Measurements from ENCODE around the gene AP5Z1. TPM values are rescaled to one million over a fixed set of nuclear protein-coding genes. Genes with fewer than 3 reads are reported as not detected.

Gene AP5Z1
- total RNA-seq, 1 experiment from 2014 or later: 38.3 TPM

- no CpG with 5 or more reads among the region's 5 CpGs for WGBS (ENCODE audit: extremely low coverage, insufficient read length, low lambda C conversion rate)
- H3K4ac ChIP-seq (ENCODE audit: low read depth, low read length): no peak overlapping the region
Observed at GRCh38 chr7:4779118-4779517, 3.7 kb downstream of the AP5Z1 start.

More at GRCh38 chr7:4779118-4779517, 3.7 kb downstream of the AP5Z1 start:
- Histone ChIP-seq H3K14ac (ENCODE audit: insufficient read depth, low read length) (no peak overlapping the region), H3K79me1 (ENCODE audit: insufficient read depth, low read depth, low read length, poor library complexity, severe bottlenecking) (peaks cover 3% of the 10 kb centered on the region), H3K9me3 (ENCODE audit: control insufficient read depth, low read depth, low read length) (no peaks in the 10 kb centered on the region), H3K9ac (ENCODE audit: extremely low read depth, insufficient read length, low read length) (no peak overlapping the region), H3T11ph (ENCODE audit: low read length) (no peak overlapping the region), H3K56ac (ENCODE audit: insufficient read length, low read depth, low read length) (no peak overlapping the region), H3K23me2 (ENCODE audit: insufficient read length, low read depth, low read length, poor library complexity, severe bottlenecking) (peaks cover 13% of the 10 kb centered on the region), H3K23ac (ENCODE audit: insufficient read length, low read depth, low read length) (no peak overlapping the region), H4K5ac (ENCODE audit: insufficient read length, low read depth, low read length) (no peak overlapping the region), H4K8ac (replicated peaks; ENCODE audit: insufficient read length, low read depth, low read length) (no peak overlapping the region), H3K4me2 (ENCODE audit: insufficient read depth, insufficient read length, low read length) (no peak overlapping the region), H3K4me1 (ENCODE audit: insufficient read depth, low read length) (no peaks in the 10 kb centered on the region), H3K27ac (ENCODE audit: insufficient read length, low read depth, low read length) (no peak overlapping the region), H2BK15ac (ENCODE audit: low read depth, low read length) (no peak overlapping the region), H2BK12ac (ENCODE audit: insufficient read length, low read depth, low read length) (no peak overlapping the region), H3K18ac (ENCODE audit: insufficient read length, low read depth, low read length) (no peak overlapping the region), H4K91ac (ENCODE audit: insufficient read length, low read depth, low read length) (no peak overlapping the region), H2BK5ac (ENCODE audit: insufficient read length, low read length) (no peak overlapping the region), H2BK120ac (ENCODE audit: low read depth, low read length, poor library complexity, severe bottlenecking) (no peak overlapping the region), H2AFZ (ENCODE audit: low read length) (no peak overlapping the region), H3K27me3 (ENCODE audit: insufficient read depth, low read length) (no peaks in the 10 kb centered on the region), H3K79me2 (ENCODE audit: insufficient read depth, low read length) (no peaks in the 10 kb centered on the region; the same call in 1 of the 2 replicates), H2AK5ac (ENCODE audit: insufficient read length, low read length) (no peak overlapping the region), H4K20me1 (ENCODE audit: control insufficient read depth, insufficient read depth, insufficient read length) (no peaks in the 10 kb centered on the region), H2BK20ac (ENCODE audit: low read depth, low read length, poor library complexity, severe bottlenecking) (no peak overlapping the region)
- Mint-ChIP-seq H3K27ac (no peak overlapping the region), H3K4me3 (no peak overlapping the region), H3K27me3 (ENCODE audit: low read depth) (no peaks in the 10 kb centered on the region), H3K36me3 (ENCODE audit: insufficient read depth in 1 of 3, low read depth in 3 of 3) (peaks cover 7 to 34% (median 9%) of the 10 kb centered on the region in 3 experiments; a peak in 6 of 7 replicates), H3K4me1 (peaks cover 10 to 14% of the 10 kb centered on the region in 2 experiments), H3K9me3 (no peaks in the 10 kb centered on the region)
- TF ChIP-seq, protein P1, sequence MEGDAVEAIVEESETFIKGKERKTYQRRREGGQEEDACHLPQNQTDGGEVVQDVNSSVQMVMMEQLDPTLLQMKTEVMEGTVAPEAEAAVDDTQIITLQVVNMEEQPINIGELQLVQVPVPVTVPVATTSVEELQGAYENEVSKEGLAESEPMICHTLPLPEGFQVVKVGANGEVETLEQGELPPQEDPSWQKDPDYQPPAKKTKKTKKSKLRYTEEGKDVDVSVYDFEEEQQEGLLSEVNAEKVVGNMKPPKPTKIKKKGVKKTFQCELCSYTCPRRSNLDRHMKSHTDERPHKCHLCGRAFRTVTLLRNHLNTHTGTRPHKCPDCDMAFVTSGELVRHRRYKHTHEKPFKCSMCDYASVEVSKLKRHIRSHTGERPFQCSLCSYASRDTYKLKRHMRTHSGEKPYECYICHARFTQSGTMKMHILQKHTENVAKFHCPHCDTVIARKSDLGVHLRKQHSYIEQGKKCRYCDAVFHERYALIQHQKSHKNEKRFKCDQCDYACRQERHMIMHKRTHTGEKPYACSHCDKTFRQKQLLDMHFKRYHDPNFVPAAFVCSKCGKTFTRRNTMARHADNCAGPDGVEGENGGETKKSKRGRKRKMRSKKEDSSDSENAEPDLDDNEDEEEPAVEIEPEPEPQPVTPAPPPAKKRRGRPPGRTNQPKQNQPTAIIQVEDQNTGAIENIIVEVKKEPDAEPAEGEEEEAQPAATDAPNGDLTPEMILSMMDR (conservative IDR thresholded peaks at IDR 0.05): no peak
- no peak for DNase-seq

Data from H9 (cell line).